Measurements from ENCODE around the gene HKDC1.
"Not testable (repeated sequence)": the region's sequence is repeated elsewhere in the genome, so short reads cannot be mapped to it uniquely, and the experiment has no call there.

HKDC1 gene

DNA sequence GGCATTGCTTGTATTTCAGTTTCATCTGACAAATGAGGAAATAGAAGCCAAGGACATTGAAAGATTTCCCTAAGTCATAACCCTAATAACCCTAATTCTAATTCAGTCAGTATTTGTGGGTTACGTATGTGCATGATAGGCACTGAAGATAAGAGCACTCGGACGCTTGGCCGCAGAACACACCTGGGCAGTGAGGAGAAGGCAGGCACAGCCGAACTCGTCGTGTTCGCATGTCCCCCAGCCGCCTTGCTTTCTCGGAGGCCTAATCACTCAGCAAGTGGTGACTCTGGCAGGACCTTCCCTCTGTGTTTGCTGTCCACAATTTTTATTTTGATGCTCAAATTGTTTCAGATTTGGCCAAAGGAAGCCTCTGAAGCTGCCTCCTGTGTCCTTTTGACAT, 23.7 kb downstream of the HKDC1 start:
- no peak for DNase-seq (ENCODE audit: low read depth)

DNA sequence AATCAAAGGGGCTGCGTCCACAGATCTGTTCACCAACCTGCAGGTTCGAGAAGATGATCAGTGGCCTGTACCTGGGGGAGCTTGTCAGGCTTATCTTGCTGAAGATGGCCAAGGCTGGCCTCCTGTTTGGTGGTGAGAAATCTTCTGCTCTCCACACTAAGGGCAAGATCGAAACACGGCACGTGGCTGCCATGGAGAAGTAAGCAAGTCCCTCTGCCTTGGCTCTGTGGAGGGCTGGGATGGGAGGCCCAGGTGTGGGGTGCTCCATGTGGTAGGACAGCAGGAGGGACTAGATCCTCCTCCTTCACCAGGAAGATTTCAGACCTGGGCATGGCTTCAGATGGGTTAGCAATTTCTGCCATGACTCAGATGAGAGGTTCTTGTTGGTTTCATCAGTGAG, 25.9 kb downstream of the HKDC1 start:
- no peak for DNase-seq (ENCODE audit: low read depth)

DNA sequence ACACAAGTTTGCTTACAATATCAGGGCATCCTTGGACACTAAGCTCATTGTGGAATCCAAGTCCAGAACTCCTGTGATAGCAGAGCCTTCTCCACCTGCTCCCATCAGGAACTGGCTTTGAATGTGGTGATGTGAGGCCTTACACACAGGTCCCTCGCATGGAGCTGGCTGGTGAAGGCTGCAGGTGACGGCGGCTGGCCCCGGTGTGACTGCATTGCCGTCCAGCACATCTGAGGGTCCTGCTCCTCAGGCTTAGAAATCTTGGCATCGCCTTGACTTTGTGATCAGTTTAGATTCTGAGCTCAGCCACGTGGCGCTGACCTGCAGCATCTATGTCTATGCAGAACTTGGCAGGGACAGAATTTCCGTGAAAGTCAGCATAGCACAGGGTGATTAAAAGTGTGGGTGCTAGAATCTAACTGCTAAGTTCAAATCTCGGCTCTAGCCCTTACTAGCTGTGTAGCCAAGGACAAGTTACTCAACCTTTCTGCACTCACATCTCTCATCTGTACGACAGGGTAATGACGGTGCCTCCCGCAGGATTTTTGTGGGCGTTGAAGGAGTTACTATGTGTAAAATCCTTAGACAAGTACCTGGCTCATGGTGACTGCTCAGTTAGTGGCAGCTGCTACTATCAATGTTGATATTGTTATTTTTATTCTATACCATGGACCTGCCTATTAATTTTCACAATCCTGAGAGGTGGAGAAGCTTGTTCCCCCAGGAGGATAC, 26.6 kb downstream of the HKDC1 start:
- DNase-seq (ENCODE audit: low read depth), result no peak

DNA sequence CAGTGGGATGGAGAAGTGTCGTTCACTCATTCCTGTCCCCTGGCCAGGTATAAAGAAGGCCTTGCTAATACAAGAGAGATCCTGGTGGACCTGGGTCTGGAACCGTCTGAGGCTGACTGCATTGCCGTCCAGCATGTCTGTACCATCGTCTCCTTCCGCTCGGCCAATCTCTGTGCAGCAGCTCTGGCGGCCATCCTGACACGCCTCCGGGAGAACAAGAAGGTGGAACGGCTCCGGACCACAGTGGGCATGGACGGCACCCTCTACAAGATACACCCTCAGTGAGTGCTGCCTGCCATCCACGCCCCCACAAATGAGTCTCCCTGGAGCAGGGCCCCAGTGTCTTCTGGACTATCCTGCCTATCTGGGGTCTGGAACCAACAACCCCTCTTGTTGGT, 27.2 kb downstream of the HKDC1 start:
- DNase-seq (ENCODE audit: low read depth), result no peak

DNA sequence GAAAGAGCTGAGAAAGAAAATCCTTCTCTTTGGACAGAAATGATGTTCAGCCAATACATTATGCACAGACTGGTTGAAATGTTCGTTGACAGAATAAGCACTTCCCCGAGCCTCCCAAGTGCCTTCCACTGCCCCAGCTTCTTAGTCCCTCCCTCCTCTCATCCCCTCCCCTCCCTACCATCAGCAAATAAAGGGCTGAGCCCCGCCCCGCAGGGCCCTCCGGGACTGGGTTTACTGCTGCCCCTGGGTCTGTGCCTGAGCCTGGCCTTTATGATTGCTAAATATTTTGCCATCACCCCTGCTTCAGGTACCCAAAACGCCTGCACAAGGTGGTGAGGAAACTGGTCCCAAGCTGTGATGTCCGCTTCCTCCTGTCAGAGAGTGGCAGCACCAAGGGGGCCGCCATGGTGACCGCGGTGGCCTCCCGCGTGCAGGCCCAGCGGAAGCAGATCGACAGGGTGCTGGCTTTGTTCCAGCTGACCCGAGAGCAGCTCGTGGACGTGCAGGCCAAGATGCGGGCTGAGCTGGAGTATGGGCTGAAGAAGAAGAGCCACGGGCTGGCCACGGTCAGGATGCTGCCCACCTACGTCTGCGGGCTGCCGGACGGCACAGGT, 28.1 kb downstream of the HKDC1 start:
- no peak for DNase-seq (ENCODE audit: low read depth)

DNA sequence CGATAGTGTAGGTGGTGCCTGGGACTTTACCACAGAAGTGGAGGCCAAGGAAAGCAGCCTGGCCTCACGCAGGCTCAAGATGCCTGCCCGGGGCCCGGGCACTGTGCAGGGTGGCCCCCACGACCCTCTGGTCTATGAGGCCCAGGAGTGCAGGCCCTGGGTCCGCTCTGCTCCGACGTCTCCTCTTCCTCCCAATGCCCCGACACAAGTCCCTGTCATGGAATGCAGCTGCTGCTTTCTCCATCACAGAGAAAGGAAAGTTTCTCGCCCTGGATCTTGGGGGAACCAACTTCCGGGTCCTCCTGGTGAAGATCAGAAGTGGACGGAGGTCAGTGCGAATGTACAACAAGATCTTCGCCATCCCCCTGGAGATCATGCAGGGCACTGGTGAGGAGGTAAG, 29.9 kb downstream of the HKDC1 start:
- DNase-seq (ENCODE audit: low read depth), result no peak

DNA sequence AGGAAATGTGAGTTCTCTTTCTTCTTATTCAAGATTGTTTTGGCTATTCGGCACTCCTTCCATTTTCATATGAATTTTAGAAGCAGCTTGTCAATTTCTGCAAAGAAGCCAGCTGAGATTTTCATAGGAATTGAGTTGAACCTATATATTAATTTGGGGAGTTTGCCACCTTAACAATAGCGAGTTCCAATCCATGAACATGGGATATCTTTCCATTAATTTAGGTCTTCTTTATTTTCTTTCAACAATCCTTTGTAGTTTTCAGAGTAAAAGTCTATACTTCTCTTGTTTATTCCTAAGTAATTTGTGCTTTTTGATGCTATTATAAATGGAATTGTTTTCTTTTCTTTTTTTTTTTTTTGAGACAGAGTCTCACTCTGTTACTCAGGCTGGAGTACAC, 31.3 kb downstream of the HKDC1 start:
- DNase-seq (ENCODE audit: low read depth), result not testable (repeated sequence)

DNA sequence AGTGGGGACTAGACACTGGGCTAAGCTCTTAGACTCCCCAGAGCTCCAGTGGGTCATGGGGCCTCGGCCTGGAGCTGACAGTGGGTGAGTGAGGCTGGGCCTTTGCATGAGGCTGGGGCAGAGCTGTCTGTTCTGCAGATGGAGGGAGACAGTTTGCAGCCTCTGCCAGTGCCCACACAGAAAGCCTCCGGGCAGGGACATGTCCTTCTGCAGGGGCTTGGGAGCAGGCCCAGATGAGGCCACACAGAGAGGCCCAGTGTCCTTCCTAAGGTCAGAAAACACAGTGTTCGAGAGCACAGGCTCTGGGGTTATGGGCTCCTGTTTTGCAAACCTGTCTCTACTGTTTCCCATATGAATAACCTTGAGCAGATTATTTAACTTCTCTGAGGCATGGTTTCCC, 33.0 kb downstream of the HKDC1 start:
- no peak for DNase-seq (ENCODE audit: low read depth)

DNA sequence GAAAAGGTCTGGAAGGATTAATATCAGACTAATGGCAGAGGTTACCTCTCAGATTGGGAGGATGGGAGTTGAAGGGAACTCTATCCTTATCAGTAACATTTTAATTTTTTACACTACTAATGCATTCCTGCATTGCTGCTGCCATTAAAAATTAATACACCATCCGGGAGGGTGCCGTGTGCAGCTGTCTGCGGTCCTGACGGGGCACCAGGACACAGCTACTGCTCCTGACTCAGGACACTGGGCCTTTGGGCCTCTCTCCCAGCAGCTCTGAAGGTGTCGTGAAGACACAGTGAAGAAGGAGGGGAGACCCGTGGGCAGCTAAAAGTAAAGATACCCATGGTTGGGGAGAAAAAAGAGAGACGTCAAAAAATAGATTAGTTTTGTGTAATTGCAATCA, 34.7 kb downstream of the HKDC1 start:
- no peak for DNase-seq (ENCODE audit: low read depth)

DNA sequence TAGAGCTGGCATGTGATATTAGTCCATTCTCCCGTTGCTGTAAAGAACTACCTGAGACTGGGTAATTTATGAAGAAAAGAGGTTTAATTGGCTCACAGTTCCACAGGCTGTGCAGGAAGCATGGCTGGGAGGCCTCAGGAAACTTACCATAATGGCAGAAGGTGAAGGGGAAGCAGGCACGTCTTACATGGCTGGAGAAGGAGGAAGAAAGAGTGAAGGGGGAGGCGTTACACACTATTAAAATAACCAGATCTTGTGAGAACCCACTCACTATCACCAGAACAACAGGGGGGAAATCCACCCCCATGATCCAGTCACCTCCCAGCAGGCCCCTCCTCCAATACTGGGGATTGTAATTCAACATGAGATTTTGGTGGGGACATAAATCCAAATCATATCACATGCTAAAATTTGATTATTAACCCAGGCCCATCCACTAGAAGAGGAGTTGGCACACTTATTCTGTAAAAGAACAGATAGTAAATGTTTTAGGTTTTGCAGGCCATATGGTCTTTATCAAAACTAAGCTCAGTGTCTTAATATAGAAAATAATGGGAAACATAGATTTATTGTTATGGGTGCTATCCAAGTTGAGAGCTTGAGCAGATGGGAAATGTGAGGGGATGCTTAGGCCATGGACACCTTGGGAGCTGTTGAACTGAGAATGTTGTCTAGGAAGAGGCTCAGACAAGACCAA, 39.6 kb downstream of the HKDC1 start:
- DNase-seq (ENCODE audit: low read depth), result no peak

DNA sequence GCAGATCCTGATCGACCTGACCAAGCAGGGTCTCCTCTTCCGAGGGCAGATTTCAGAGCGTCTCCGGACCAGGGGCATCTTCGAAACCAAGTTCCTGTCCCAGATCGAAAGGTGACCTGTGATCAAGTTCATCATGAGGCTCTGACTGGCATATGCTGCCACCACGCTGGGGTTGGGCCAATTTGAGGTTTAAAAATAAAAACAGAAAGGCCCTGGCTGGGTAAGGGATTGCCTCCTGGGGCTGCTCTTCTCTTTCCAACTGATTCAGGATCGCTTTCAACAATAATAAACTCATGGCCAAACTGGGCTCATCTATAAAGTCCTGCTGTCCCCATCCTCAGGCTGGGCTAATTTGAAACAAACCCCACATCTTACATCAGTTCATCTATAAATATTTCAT, 41.1 kb downstream of the HKDC1 start:
- DNase-seq (ENCODE audit: low read depth), result no peak

DNA sequence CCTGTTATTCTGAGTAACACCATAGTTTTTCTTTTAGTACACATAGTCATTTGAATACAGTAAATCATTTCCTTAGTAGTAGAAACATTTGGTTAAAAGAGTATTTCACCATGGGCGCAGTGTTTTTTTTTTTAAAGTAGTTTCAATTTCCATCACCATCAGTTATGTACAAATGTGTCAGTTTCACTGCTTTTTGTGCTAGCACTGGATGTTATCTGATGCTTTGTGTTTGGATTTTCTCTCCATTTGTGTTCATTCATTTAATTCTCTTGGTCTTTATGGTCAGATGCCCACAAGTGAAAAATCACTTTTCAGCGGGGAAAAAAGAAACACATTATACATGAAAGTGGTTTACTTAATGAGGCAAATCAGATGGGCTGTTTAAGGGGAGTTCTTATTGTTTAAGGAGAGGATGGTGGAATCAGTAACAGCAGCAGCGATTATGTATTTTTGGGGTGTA, 42.2 kb downstream of the HKDC1 start:
- no peak for DNase-seq (ENCODE audit: low read depth)

DNA sequence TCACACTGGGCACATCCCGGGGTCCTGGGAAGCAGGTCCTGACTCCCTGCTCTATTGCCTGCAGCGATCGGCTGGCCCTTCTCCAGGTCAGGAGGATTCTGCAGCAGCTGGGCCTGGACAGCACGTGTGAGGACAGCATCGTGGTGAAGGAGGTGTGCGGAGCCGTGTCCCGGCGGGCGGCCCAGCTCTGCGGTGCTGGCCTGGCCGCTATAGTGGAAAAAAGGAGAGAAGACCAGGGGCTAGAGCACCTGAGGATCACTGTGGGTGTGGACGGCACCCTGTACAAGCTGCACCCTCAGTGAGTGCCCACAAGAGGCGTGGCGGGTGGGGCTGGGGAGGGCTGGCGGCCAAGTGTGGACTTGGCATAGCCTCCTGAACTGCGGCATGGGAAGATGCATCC, 45.4 kb downstream of the HKDC1 start:
- DNase-seq (ENCODE audit: low read depth), result no peak

DNA sequence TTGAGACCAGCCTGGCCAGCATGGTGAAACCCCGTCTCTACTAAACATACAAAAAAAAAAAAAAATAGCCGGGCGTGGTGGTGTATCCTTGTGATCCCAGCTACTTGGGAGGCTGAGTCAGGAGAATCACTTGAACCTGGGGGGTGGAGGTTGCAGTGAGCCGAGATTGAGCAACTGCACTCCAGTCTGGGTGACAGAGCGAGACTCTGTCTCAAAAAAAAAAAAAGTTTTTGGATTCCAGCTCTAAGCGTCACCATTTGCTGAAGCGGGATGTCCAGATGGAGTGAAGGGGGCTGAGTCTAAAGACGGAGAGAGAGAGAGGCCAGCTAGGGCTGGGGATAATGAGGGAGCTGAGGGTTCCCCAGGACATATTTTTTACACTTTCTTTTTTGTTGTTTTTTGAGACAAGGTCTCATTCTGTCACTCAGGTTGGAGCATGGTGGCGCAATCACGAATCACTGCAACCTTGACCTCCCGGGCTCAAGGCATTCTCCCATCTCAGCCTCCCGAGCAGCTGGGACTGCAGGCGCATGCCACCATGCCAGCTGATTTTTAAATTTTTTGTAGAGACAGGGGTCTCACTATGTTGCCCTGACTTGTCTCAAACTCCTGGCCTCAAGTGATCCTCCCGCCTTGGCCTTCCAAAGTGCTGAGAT, 48.8 kb downstream of the HKDC1 start:
- DNase-seq (ENCODE audit: low read depth), result no peak

DNA sequence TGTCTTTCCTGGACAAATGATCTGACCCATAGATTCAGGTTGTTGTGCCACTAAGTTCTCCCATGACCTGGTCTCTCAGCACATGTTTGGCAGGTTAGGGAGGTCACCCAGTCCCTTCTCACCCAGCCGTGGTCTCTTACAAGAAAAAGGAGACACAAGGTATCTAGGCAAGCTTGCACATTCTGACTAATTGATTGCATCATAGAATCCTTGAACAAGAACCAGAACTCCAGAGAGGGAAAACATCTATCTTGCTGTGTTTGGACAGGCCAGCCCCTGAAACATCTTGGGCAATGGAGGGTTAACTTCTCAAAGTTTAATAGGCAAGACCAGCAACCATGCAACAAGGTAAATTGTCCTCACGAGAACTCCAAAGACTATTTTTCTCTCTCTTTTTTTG, 49.6 kb downstream of the HKDC1 start:
- DNase-seq (ENCODE audit: low read depth), result no peak

DNA sequence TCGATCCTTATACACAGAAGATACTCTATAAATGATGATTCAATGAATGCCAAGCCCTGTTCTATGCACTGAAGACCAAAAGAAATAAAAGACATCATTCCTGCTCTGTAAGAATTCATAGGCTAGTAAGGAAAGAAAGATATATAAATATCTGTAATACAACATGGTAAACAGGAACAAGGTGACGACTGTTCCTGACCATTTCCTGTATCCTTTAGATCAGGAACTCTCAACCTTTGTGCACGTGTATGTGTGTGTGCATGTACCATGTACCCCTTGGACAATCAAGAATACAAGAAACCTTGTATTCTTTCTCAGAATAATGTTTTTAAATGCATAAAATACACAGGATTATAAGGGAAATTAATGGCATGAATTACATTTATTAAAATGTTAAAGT, 50.9 kb downstream of the HKDC1 start:
- DNase-seq (ENCODE audit: low read depth), result no peak

DNA sequence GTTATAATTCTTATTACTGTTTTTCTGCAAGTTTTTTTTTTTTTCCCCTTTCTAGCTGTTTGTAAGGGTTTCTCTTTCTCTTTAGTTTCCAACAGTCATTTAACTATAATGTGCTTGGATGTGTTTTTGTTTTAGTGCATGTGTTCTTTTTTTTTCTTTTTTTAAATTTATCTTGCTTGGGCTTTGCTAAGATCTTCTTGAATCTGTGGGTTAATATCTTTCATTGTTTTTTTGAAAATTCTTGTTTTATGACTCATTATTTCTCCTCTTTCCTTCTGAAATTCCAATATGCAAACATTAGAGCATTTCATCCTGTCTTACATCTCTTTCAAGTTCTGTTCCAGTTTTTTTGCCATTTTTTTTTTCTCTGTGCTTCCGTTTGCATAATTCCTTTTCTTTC, 52.5 kb downstream of the HKDC1 start:
- DNase-seq (ENCODE audit: low read depth), result no peak

DNA sequence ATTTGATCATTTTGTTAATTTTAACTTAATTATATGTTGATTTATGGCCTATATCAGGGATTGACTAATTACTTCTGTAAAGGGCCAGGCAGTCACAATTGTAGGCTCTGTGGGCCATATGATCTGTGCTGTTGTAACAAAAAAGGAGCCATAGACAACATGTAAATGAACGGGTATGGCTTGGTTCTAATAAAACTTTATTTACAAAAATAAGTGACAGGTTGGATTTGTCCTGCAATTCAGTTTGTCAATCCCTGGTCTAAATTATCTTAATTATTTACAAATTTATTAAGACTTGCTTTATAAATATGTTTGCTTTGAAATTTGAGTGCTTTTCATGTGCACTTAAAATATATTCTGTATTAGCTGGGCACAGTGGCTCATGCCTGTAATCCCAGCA, 55.3 kb downstream of the HKDC1 start:
- DNase-seq (ENCODE audit: low read depth), result no peak

DNA sequence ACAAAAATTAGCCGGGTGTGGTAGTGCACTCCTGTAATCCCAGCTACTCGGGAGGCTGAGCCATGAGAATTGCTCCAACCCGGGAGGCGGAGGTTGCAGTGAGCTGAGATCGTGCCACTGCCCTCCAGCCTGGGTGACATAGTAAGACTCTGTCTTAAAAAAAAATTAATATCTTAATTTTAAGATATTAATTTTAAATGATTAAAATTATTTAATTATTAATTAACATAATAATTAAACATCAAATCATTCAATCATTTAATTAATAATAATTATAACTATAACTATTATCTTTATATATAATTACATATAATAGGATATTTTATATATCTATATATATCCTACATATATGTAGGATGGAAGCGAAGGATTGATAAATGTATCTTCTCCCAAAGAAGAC, 56.4 kb downstream of the HKDC1 start:
- no peak for DNase-seq (ENCODE audit: low read depth)

DNA sequence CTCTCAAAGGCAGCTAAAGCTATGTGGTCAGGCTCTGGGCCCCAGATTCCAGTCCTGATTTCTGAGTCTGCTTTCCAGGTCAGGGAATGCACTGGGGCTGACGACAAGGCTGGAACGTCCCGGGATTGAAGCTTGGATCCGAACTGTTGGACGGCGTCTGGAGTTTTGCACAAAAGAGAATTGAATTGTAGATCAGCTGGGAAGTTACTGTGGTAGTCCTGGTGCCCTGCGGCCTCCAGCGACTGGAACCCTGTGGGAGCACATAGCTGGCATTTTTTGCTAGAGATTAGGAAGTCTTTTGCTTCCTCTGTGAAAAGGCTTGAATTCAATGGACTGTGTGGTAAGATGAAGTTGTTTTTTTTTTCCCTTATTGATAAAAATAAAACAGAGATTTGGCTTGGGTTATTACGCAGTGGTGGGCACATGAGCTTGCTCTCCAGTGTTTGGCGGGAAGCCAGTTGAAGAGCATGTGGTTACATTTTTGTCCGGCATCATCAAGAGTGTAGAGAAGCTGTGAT, 58.4 kb downstream of the HKDC1 start, which contains the start of gene HK1:
TSS of gene HK1 (plus strand) at position 51 of the 518 bp plus-strand sequence.
- no peak for DNase-seq (ENCODE audit: low read depth)

DNA sequence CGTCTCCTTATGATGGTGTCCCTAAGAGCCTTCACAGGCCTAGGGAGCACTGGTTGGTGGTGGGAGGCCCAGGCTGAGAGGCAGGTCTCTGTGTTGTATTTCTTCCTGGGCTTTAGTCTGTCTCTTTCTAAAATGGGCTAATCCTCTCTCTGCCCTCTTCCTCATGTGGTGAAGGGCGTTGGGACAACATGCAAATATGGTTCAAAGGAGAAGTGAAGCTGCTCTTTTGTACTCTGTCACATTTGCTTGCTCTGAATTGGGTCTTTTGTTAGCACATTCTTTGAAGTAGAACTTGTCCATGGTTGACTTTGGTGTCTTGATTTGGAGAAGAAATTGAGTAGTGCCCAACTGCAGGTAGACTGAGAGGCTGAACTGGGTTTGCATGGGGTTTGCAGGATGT, 59.0 kb downstream of the HKDC1 start:
- DNase-seq (ENCODE audit: low read depth), result no peak

Data from activated T-cell treated with anti-CD3 and anti-CD28 coated beads for 24 hours (primary cell).